Pons (tissue), 1 donor: ENCODE data around the gene CDH13.
A peak's percentile ranks its signal among the peaks of the same experiment; 100 is the strongest.

Experiments
- DNase-seq: peaks from one replicate; pipeline ENCODE4 v3.0.0-alpha.2; 2016; ENCODE audit warnings: low spot score

Gene CDH13

GRCh38 chr16:83685615-83686165, 1058.9 kb downstream of the CDH13 start:
- no peak for DNase-seq

DNA sequence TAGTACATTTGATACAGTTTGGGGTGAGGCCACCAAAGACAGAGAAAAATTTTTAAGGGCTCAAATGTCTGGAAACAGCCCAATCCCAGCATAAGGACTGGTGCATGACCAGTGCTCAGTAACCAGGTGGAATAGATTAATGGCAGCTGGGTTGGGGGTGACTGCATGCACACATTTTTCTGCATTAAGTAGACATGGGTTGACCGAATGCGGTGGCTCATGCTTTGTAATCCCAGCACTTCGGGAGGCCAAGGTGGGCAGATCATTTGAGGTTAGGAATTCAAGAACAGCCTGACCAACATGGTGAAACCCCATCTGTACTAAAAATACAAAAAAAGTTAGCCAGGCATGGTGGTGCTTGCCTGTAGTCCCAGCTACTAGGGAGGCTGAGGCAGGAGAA, 1060.0 kb downstream of the CDH13 start:
- DNase-seq, result no peak

DNA sequence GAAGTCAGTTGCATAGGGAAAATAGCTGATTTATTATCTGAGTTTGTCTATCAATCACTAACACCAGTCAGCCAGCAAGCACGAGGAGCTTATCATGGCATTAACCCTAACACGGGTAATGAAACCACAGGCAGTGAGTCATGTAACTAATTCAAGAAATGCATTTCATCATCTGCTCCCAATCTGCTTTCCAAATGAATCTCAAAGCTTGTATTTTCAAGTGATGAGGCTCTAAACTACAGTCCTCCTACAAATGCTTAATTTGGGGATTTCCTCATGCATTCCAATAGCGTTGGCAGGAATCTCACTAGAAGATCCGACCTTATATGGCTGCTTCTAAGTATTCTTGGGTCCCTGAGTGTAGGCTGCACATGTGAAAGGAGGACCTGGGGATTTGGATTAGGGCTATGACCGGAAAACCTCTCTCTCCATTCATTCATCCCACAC, 1062.6 kb downstream of the CDH13 start:
- DNase-seq, result no peak

DNA sequence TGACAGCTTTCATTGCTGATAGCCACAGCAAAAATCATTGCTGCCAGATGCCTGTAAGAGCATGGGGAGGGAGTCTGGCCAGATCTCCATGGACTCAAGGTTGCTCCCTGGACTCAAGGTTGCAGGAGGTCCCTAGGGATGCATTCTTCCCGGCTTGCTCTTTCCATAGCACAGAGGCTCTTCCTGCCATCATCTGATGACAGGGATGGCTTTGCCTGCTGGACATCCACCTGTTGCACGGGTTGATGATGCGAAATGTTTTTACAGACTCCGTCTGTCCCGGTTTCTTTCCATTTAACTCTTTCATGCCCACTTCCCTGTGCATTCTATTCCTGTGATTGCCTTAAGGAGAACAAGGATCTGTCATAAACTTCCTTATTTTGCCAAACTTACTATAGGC, 1065.5 kb downstream of the CDH13 start:
- DNase-seq, result no peak

DNA sequence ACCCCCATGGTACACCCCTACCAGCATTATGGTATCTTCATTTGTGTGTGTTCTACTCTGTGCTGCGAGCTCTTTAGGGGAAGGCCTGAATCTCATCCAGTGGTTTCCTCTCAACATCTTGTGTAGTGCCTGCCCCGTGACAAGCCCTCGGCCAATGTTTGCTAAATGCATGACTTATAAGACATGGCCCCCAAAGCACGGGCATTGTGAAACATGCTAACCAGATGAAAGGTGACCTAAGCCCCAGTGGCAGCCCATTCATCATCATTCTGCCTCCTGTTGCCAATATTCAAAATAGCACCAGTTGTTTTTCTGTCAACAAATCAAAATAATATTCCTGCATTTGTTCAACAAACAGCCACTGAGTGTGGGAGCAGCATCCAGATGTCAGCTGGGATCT, 1072.2 kb downstream of the CDH13 start:
- no peak for DNase-seq

- no peak for DNase-seq
Measured at GRCh38 chr16:83699817-83700216, 1073.0 kb downstream of the CDH13 start.

DNA sequence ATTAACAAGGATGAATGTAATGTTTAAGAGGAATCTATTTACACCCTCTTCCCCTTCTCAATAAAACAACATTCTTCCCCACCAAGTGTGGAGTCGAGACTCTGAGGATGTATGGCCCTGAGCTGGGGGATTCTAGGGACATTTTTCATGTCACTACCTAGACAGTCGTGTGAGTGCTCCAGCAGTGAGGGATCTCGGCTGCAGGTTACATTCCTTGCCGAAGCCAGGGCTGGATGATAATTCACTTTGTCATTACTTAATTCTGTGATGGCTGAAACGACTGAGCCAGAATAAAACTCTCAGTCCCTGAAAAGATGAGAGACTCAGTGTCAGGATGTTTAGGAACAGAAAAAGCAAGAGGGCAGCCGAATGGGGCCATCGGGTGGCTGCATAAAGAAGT, 1074.1 kb downstream of the CDH13 start:
- no peak for DNase-seq

DNA sequence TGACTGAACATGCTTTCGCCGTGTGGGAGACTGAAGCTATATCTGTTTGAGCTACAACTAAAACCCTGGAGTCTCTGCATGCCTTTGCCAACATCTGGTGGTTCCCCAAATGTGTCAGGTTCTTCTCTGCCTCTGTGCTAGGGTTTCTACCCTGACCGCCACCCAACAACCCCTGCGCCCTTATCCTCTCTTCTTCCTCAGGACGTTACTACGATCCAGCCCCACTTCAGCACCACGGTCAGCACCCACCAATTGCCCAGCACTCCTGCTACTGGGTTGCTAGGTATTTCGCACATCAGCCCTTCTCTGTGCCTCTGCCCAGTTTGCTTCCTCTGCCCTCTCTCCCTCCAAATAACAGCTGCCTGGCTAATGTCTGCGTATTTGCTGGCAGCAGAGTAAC, 1074.7 kb downstream of the CDH13 start:
- no peak for DNase-seq

DNA sequence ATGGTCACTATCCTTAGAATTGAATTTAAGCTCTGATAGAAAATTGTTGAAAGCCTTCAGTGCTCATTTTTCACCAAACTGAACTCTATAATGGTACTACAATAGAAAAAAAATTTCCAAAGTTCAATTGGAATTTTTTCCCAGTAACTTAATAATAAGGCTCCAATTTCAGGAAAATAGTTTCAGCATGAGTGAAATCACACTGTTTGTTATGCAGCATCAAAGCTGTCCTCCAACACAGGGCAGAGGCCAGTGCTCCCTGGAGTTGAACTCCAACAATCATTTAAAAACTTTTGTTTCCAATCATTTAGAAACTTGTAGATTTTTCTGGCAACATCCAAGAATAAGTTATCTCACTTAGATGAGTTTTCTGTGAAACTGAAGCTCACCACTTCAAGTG, 1077.9 kb downstream of the CDH13 start:
- no peak for DNase-seq

DNA sequence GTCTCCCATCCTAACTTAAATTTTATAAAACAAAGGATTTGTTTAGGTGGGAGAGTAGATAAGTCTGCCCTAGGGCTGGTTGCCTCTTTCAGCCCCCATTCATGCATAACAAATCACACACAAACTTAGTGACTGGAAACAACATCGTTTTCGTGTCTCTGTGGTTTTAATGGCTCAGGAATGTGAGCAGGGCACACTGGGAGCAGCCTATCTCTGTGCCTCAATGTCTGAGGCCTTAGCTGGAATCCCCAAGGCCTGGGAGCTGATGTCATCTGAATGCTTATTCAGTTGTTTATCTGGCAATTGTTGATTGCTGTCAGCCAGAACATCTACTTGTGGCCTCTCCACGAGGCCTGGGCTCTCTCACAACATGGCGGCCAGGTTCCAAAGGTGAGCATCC, 1079.1 kb downstream of the CDH13 start:
- DNase-seq, result no peak

DNA sequence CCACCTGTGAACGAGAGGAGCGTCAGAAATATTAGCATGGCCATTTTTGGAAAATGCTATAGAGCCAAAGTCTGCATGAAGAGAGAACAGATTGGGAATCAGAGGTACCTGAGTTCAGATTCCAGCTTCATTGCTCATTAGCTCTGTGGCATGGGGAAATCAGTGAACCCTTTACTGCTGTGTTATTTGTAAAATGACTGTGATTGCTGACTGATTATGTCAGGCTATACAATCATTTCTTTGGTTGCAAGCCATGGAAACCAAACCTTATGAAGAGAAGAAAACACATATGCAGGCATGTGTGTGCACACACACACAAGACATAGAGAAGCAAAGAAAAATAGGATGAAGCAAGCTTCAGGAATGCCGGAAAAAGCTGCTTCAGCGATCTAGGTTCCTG, 1079.6 kb downstream of the CDH13 start:
- no peak for DNase-seq

DNA sequence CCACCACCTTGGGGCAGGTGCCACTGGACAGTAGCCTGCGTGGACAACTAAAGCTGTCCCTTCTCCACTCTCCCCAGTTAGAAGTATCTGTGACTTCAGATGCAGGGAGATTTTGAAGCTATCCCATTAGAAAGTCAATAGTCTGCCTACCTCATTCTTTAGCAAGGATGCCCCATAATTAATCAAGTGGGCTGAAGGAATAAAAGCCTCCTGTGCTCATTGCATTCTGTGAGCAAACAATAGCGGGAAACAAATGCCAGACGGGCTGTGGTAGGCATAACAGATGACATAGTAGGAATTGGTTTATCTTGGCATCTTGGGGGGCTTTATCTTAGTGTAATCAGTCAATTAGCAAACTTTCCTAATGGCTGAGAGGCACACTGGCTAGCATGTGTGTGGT, 1084.3 kb downstream of the CDH13 start:
- no peak for DNase-seq

DNA sequence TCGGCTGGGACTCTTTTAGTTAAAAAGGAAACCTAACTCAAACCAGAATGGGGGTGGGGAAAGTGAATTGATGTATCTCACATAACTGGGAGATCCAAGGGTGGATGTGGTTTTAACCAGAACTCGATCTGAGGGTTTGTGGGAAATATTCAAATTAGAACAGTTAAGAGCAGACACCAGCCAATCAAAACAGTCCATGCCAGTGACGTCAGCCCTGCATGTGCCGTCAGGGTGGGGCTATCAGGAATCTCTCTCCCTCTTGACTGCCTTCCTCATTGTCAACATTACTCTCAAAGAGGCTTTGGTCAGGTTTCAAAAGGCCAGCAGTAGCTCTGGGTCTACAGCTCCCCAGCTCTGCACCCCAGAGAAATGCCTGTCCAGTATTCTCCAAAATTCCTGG, 1086.8 kb downstream of the CDH13 start:
- no peak for DNase-seq

DNA sequence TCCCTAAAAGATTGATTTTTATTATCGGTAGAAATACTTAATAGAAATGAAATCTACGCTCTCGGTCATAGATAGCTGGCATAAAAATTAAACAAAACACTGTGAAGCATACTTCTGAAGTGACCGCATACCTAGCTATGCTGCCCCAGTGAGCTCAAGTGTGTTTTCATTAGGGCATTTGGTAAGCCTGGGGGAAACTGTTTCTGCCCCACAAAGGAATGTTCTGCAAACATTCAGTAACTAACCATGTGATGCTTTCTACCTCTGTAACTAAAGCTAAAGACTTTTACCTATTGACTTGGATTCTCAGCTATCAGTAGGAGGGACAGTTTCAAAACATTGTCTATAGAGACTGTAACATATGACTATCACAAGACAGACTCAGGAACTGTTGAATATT, 1087.5 kb downstream of the CDH13 start:
- peak; percentile 15 for DNase-seq

GRCh38 chr16:83715217-83715920, 1088.6 kb downstream of the CDH13 start:
- DNase-seq, result no peak

GRCh38 chr16:83717308-83717707, 1090.5 kb downstream of the CDH13 start:
- no peak for DNase-seq

DNA sequence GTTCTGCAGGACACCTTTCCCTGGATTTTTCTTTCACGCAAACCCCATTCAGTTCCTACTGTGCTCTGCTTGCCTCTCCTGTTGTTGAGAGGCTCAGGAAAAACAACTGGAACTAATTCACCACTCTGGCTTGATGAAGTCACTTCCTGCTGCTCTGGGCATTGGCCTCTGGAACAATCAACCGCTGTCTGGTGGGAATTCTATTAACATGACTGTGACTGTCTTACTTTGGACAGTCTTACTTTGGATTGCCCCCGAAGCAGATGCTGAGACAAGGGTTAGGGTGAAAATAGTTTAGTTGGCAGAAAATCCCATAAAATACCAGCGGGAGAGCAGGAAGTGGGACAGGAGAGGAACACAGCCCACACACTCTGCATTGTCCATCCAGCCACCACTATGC, 1091.0 kb downstream of the CDH13 start:
- DNase-seq, result peak; percentile 85

GRCh38 chr16:83720213-83720612, 1093.4 kb downstream of the CDH13 start:
- no peak for DNase-seq

GRCh38 chr16:83720981-83721380, 1094.2 kb downstream of the CDH13 start:
- no peak for DNase-seq

DNA sequence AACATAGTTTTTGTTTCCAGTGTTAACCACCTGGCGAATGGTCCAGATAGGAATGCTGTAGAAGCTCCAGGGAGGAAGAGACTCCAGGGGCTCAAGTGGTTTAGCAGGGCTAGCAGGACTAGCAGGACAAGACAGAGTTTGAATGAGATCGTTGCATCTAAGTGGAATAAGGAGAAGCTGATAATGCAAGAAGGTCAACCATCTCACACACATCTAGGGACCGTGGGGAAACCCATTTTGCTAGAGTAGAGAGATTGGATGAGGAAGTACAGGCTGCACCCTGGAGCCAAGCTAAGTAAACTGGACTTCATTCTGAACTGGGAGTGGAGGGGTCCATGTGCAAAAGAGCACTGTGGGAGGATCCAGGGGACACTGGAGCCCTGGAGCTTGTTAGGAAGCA, 1094.9 kb downstream of the CDH13 start:
- DNase-seq, result no peak

DNA sequence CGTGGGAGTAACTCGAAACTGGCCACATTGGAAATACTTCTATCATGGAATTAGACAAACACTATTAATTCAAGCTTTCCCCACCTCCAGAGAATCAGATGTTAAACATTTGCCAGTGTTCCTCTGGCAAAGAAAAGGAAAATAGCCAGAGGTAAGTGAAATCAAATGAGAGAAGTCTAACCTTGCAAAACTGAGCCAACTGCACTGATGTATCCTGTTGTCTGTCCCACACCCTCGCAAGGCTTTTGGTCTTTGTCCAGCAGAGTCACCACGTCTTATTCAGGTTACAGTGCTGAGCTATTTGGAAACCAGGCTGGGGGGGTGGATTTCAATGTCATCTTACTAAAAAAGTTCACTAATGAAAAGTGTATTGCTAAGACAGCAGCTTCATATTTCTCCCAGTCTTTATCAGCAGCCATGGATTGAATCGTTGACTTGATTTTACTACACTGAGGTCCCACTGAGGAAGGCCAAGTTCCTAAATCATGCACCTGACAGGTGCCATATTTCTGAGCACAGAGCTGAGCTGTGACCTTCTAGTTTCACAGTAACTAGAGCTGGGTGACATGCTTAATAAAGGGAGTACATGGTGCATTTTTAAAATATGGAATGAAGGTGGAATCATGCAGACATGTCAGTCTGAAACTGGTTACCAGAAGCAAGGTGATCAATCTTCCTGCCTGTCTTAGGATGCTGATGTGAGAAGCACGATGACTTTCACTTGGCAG, 1095.9 kb downstream of the CDH13 start:
- no peak for DNase-seq

- no peak for DNase-seq
Measured at GRCh38 chr16:83723244-83723643, 1096.5 kb downstream of the CDH13 start.

- no peak for DNase-seq
Measured at GRCh38 chr16:83723901-83724300, 1097.1 kb downstream of the CDH13 start.

GRCh38 chr16:83724585-83724984, 1097.8 kb downstream of the CDH13 start:
- DNase-seq, result no peak
